Ammon's horn (tissue), 1 donor: ENCODE measurements around the gene F5.

ENCODE experiments used
- DNase-seq: peaks from one replicate; pipeline ENCODE4 v3.0.0-alpha.2; 2016; ENCODE audit warnings: low spot score

Gene F5

GRCh38 chr1:169478094-169478672 lies 108.1 kb downstream of the F5 start:
- DNase-seq: no peak

DNA sequence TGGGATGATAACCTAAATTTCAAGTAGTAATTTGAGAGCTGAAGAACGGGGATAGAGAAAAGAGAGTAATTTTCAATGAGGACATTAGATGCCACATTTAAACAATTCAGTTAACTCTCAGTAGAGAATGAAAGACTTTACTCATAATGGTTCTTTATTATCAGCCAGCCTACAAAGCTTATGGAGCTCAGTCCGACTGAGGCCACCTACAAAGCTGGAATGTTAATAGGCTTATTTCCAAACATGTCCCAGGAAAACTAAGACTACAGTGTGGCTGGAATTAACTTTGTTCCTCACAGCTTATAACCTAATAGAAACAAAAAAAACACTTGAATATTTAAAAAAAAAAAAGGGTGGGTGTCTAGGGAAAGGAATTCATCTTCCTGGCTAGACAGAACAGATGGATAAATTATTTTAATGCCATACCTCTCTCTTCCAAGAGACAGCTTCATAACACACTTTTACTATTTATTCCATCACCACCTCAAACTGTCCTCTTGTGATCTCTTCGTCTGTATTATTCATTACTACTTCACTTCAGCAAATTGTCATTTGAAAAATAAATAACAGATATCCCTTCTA lies 110.4 kb downstream of the F5 start:
- DNase-seq: no peak

DNA sequence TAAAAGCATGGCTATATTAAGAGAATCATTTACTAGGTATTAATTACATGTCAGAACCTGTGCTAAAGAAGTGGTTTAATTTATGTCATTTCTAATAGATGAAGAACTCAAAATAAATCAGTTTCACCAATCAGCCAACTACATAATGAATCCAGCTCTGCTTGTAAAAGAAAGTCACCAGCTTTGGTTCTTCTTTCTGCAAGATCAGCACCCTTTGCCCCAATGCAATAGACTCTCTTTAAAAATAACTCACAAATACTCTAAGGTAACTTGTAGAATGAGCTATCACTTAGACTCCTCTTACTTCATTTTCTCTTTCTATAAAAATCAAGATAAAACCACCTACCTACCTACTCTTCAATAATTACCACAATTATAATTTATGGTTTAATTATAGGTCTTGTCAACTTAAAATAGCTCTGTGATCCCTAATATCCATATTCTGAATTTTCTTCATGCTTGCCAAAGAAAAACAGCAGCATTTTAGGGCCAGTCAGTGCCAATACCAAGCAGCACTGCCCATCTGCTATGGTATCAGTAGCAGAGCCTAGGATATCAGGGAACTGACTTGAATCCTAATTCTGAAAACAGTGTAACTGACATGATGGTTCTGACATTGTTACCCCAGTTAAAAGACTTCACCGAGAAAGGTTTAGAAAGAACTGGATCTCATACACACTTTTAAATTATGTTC lies 111.8 kb downstream of the F5 start:
- no peak for DNase-seq

DNA sequence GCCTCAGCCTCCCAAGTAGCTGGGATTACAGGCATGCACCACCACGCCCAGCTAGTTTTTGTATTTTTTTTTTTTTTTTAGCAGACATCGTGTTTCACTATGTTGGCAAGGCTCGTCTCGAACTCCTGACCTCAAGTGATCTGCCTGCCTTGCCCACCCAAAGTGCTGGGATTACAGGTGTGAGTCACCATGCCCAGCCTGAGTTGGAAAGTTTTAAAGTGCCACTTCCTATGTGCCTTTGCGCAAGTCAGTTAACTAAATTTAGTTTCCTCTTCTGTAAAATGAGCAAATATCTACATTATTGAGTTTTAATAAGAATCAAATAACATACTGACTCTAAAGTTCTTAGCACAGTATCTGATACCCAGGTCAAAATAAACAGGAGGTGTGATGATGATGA lies 112.9 kb downstream of the F5 start:
- no peak for DNase-seq

GRCh38 chr1:169472738-169473137 lies 113.5 kb downstream of the F5 start:
- no peak for DNase-seq

GRCh38 chr1:169468982-169469381 lies 117.3 kb downstream of the F5 start:
- no peak for DNase-seq

- DNase-seq: no peak
These were observed 119.7 kb downstream of the F5 start for GRCh38 chr1:169466259-169467230.

DNA sequence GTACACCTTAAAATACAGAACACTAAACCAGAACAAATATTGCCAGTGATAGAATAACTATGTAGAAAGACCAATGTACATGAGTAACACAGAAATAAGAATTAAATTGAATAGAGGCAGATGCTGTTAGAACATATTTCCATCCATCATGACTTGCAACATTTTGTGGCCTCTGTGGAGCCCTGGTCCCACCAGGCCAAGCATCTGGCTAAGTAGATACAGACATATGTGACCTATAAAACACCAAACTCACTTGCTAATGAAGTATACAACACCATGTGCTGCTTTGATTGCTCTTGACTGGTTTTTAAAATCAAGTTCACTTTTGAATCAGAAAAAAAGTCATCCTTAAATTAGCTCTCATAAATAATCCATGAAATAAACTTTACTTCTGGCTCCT lies 121.0 kb downstream of the F5 start:
- DNase-seq: no peak
